GM23338 (cell line): Measurements from ENCODE around the gene MYOD1. TPM values are rescaled to one million over a fixed set of nuclear protein-coding genes. Genes with fewer than 3 reads are reported as not detected.

ENCODE experiments used
- ATAC-seq: fragments of 200-7000 bp; cut with Tn5 transposase; 3 replicates; pipeline ENCODE4 v1.9.1; 2020
- DNase-seq: peaks from one replicate; pipeline ENCODE4 v3.0.0-alpha.2; 2015; ENCODE audit warnings: low spot score
- H2AFZ ChIP-seq: fragments of 200-600 bp; sonication (generic); 2 replicates; pipeline ENCODE4 v1.8.0; 2016; ENCODE audit warnings: antibody characterized with exemption, mild to moderate bottlenecking, moderate library complexity
- H3F3A ChIP-seq: fragments of 200-600 bp; sonication (generic); replicated peaks from 2 replicates; pipeline ENCODE4 v1.8.0; 2017; ENCODE audit warnings: antibody characterized with exemption, mixed run types, low read depth
- H3K27ac ChIP-seq: fragments of 200-600 bp; sonication (generic); 2 replicates; pipeline ENCODE4 v1.6.1; 2016; ENCODE audit warnings: low read depth
- H3K27me3 ChIP-seq: fragments of 200-600 bp; sonication (generic); 2 replicates; pipeline ENCODE4 v1.8.0; 2016; ENCODE audit warnings: mild to moderate bottlenecking, mixed run types, moderate library complexity; ENCODE audit not compliant: insufficient read depth
- H3K36me3 ChIP-seq: fragments of 200-600 bp; sonication (generic); 2 replicates; pipeline ENCODE4 v1.8.0; 2016; ENCODE audit warnings: mild to moderate bottlenecking; ENCODE audit not compliant: insufficient read depth
- H3K4me1 ChIP-seq: fragments of 200-600 bp; sonication (generic); 2 replicates; pipeline ENCODE4 v1.8.0; 2016; ENCODE audit warnings: mild to moderate bottlenecking, moderate library complexity; ENCODE audit not compliant: insufficient read depth
- H3K4me2 ChIP-seq: fragments of 200-600 bp; sonication (generic); 2 replicates; pipeline ENCODE4 v1.7.1; 2017; ENCODE audit warnings: mixed run types
- H3K4me3 ChIP-seq: fragments of 200-600 bp; sonication (generic); 2 replicates; pipeline ENCODE4 v1.6.1; 2016; ENCODE audit warnings: mixed run types
- H3K79me2 ChIP-seq: fragments of 200-600 bp; sonication (generic); replicated peaks from 2 replicates; pipeline ENCODE4 v1.8.0; 2017; ENCODE audit warnings: mild to moderate bottlenecking; ENCODE audit not compliant: insufficient read depth
- H3K9me2 ChIP-seq: fragments of 200-600 bp; sonication (generic); 2 replicates; pipeline ENCODE4 v1.8.0; 2017; ENCODE audit not compliant: insufficient read depth
- H4K20me1 ChIP-seq: fragments of 200-600 bp; sonication (generic); replicated peaks from 2 replicates; pipeline ENCODE4 v1.8.0; 2017; ENCODE audit warnings: mild to moderate bottlenecking; ENCODE audit not compliant: insufficient read depth
- H3K27ac Mint-ChIP-seq: 2 replicates; pipeline ENCODE4 v1.8.0; 2020; ENCODE audit warnings: inconsistent platforms, mild to moderate bottlenecking, moderate library complexity, mixed read lengths
- H3K27me3 Mint-ChIP-seq: 3 replicates; pipeline ENCODE4 v1.8.0; 2022; ENCODE audit warnings: low read depth, mild to moderate bottlenecking, moderate library complexity, mixed read lengths, inconsistent platforms; ENCODE audit not compliant: insufficient read depth, poor library complexity
- H3K36me3 Mint-ChIP-seq: 3 replicates; pipeline ENCODE4 v1.8.0; 2021; ENCODE audit warnings: low read depth, mild to moderate bottlenecking, inconsistent platforms, moderate library complexity, mixed read lengths
- H3K4me1 Mint-ChIP-seq: 3 replicates; pipeline ENCODE4 v1.8.0; 2020; ENCODE audit warnings: mild to moderate bottlenecking, inconsistent platforms, mixed read lengths
- H3K4me3 Mint-ChIP-seq: 3 replicates; pipeline ENCODE4 v1.8.0; 2021; ENCODE audit warnings: moderate library complexity, mild to moderate bottlenecking, inconsistent platforms, mixed read lengths
- H3K9me3 Mint-ChIP-seq: 3 replicates; pipeline ENCODE4 v1.8.0; 2020; ENCODE audit warnings: moderate library complexity, mild to moderate bottlenecking, inconsistent platforms, mixed read lengths
- CREB1 ChIP-seq: fragments of 250-450 bp; sonication (Bioruptor Pico); IDR thresholded peaks from 2 replicates; pipeline ENCODE4 v1.5.0; 2020; ENCODE audit warnings: low read depth, mild to moderate bottlenecking, moderate library complexity
- EZH2 ChIP-seq: fragments of 200-600 bp; sonication (generic); IDR thresholded peaks from one replicate; pipeline ENCODE4 v1.8.0; 2017; ENCODE audit warnings: antibody characterized with exemption, mild to moderate bottlenecking, low read depth; ENCODE audit not compliant: unreplicated experiment
- EZH2phosphoT487 ChIP-seq: fragments of 200-600 bp; sonication (generic); IDR thresholded peaks from one replicate; pipeline ENCODE4 v1.8.1; 2018; ENCODE audit warnings: antibody characterized with exemption; ENCODE audit not compliant: unreplicated experiment
- JUNB ChIP-seq: IDR thresholded peaks from one replicate; pipeline ENCODE4 v1.6.1; 2016; ENCODE audit warnings: antibody characterized with exemption; ENCODE audit not compliant: unreplicated experiment
- NANOG ChIP-seq: IDR thresholded peaks from 2 replicates; pipeline ENCODE4 v1.6.1; 2016; ENCODE audit warnings: antibody characterized with exemption, borderline replicate concordance
- POLR2AphosphoS5 ChIP-seq: IDR thresholded peaks from 2 replicates; pipeline ENCODE4 v1.6.1; 2016; ENCODE audit warnings: antibody characterized with exemption, low read depth
- STAT1 ChIP-seq: IDR thresholded peaks from one replicate; pipeline ENCODE4 v1.6.1; 2016; ENCODE audit warnings: antibody characterized with exemption; ENCODE audit not compliant: unreplicated experiment
- ZNF114 ChIP-seq: fragments of 250-450 bp; sonication (Bioruptor Pico); IDR thresholded peaks from 2 replicates; pipeline ENCODE4 v1.5.0; 2020; ENCODE audit warnings: mild to moderate bottlenecking, moderate library complexity
- ZNF331 ChIP-seq: fragments of 250-450 bp; sonication (Bioruptor Pico); IDR thresholded peaks from 2 replicates; pipeline ENCODE4 v1.5.0; 2020; ENCODE audit warnings: low read depth, mild to moderate bottlenecking, moderate library complexity
- polyA plus RNA-seq: library from polyadenylated mRNA; unstranded; fragments of >200 nt; fragmentation: Nextera tagmentation; extraction: Ambion mirVana; gene quantifications from 2 replicates; pipeline ENCODE4 v1.2.1, GENCODE V29; 2016
- total RNA-seq: library from RNA; depleted of rRNA; stranded (reverse); fragments of >200 nt; shearing (Covaris generic); gene quantifications from 2 replicates; pipeline ENCODE4 v1.2.3, GENCODE V29; 2014
- TF ChIP-seq, protein P1 (sequence below), 2 experiments: fragments of 200-600 bp in 1 of 2; sonication (generic) in 1 of 2; conservative IDR thresholded peaks; 2 replicates each; pipeline versions ENCODE4 v1.5.1 to v1.6.1; 2016 to 2017; ENCODE audit warnings: antibody characterized with exemption in 2 of 2, low read depth in 2 of 2, mild to moderate bottlenecking in 2 of 2, moderate library complexity in 1 of 2
- TF ChIP-seq, protein P2 (sequence below): fragments of 250-450 bp; sonication (Bioruptor Pico); IDR thresholded peaks from 2 replicates; pipeline ENCODE4 v1.5.0; 2020; ENCODE audit warnings: mild to moderate bottlenecking, moderate library complexity
- TF ChIP-seq, protein P3 (sequence below): IDR thresholded peaks from 2 replicates; pipeline ENCODE4 v1.6.1; 2016; ENCODE audit warnings: antibody characterized with exemption
- TF ChIP-seq, protein P4 (sequence below): IDR thresholded peaks from one replicate; pipeline ENCODE4 v1.6.1; 2018; ENCODE audit warnings: antibody characterized with exemption; ENCODE audit not compliant: unreplicated experiment

MYOD1 gene
- total and polyA plus RNA-seq, 2 experiments from 2014 or later: not detected

DNA sequence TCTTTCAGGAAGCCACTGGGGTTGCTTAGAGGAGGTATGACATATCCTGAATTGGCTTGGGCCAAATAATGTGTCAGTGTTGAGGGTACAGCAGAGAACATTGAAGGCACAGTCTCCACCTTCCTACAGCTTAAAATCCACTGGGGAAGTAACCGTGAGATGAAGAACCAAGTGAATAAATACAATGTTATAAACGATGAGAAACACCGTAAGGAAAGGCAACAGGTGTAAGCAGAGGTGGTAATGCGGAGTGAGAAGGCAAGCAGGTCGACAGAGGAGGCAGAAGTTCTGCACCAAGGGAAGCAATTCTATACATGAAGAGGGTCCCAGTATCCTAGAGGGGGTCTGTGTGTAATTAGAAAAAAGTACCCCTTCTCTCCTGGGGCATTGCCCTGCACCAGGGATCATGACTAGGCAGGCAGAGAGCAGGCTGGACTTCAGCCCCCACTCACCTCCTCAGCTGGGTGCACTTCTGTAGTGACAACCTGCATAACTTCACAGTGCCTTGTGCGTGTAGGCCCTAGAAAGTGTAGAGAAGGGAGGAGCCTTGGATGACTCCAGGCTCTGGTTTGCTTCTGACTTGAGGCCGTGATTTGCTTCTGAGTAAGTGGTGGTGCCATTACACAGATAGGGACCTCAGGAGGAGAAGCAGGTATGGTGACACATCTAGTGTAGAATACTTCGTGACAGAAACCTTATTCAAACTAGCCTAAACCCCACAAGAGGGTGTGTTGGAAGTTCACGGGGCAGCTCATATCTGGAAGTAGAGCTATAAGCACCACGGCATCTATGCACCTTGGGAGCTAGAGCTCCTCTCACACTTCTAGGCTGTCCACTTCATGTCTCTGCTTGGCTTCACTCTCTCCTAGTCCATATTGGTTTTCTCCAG, 4.9 kb downstream of the MYOD1 start:
- TF ChIP-seq, protein P1, sequence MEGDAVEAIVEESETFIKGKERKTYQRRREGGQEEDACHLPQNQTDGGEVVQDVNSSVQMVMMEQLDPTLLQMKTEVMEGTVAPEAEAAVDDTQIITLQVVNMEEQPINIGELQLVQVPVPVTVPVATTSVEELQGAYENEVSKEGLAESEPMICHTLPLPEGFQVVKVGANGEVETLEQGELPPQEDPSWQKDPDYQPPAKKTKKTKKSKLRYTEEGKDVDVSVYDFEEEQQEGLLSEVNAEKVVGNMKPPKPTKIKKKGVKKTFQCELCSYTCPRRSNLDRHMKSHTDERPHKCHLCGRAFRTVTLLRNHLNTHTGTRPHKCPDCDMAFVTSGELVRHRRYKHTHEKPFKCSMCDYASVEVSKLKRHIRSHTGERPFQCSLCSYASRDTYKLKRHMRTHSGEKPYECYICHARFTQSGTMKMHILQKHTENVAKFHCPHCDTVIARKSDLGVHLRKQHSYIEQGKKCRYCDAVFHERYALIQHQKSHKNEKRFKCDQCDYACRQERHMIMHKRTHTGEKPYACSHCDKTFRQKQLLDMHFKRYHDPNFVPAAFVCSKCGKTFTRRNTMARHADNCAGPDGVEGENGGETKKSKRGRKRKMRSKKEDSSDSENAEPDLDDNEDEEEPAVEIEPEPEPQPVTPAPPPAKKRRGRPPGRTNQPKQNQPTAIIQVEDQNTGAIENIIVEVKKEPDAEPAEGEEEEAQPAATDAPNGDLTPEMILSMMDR (conservative IDR thresholded peaks at IDR 0.05; ENCODE audit: low read depth in 2 of 2): no peak
- TF ChIP-seq ZNF331 (CRISPR knock-in tag) (no peak), STAT1 (no peak), NANOG (no peak), EZH2 (no peak), EZH2phosphoT487 (no peak), JUNB (no peak), POLR2AphosphoS5 (no peak), ZNF114 (CRISPR knock-in tag) (no peak), CREB1 (CRISPR knock-in tag) (no peak)
- TF ChIP-seq, protein P2, sequence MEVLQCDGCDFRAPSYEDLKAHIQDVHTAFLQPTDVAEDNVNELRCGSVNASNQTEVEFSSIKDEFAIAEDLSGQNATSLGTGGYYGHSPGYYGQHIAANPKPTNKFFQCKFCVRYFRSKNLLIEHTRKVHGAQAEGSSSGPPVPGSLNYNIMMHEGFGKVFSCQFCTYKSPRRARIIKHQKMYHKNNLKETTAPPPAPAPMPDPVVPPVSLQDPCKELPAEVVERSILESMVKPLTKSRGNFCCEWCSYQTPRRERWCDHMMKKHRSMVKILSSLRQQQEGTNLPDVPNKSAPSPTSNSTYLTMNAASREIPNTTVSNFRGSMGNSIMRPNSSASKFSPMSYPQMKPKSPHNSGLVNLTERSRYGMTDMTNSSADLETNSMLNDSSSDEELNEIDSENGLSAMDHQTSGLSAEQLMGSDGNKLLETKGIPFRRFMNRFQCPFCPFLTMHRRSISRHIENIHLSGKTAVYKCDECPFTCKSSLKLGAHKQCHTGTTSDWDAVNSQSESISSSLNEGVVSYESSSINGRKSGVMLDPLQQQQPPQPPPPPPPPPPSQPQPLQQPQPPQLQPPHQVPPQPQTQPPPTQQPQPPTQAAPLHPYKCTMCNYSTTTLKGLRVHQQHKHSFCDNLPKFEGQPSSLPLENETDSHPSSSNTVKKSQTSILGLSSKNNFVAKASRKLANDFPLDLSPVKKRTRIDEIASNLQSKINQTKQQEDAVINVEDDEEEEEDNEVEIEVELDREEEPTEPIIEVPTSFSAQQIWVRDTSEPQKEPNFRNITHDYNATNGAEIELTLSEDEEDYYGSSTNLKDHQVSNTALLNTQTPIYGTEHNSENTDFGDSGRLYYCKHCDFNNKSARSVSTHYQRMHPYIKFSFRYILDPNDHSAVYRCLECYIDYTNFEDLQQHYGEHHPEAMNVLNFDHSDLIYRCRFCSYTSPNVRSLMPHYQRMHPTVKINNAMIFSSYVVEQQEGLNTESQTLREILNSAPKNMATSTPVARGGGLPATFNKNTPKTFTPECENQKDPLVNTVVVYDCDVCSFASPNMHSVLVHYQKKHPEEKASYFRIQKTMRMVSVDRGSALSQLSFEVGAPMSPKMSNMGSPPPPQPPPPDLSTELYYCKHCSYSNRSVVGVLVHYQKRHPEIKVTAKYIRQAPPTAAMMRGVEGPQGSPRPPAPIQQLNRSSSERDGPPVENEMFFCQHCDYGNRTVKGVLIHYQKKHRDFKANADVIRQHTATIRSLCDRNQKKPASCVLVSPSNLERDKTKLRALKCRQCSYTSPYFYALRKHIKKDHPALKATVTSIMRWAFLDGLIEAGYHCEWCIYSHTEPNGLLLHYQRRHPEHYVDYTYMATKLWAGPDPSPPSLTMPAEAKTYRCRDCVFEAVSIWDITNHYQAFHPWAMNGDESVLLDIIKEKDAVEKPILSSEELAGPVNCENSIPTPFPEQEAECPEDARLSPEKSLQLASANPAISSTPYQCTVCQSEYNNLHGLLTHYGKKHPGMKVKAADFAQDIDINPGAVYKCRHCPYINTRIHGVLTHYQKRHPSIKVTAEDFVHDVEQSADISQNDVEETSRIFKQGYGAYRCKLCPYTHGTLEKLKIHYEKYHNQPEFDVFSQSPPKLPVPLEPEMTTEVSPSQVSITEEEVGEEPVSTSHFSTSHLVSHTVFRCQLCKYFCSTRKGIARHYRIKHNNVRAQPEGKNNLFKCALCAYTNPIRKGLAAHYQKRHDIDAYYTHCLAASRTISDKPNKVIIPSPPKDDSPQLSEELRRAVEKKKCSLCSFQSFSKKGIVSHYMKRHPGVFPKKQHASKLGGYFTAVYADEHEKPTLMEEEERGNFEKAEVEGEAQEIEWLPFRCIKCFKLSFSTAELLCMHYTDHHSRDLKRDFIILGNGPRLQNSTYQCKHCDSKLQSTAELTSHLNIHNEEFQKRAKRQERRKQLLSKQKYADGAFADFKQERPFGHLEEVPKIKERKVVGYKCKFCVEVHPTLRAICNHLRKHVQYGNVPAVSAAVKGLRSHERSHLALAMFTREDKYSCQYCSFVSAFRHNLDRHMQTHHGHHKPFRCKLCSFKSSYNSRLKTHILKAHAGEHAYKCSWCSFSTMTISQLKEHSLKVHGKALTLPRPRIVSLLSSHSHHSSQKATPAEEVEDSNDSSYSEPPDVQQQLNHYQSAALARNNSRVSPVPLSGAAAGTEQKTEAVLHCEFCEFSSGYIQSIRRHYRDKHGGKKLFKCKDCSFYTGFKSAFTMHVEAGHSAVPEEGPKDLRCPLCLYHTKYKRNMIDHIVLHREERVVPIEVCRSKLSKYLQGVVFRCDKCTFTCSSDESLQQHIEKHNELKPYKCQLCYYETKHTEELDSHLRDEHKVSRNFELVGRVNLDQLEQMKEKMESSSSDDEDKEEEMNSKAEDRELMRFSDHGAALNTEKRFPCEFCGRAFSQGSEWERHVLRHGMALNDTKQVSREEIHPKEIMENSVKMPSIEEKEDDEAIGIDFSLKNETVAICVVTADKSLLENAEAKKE (CRISPR knock-in tag): no peak
- TF ChIP-seq, protein P3, sequence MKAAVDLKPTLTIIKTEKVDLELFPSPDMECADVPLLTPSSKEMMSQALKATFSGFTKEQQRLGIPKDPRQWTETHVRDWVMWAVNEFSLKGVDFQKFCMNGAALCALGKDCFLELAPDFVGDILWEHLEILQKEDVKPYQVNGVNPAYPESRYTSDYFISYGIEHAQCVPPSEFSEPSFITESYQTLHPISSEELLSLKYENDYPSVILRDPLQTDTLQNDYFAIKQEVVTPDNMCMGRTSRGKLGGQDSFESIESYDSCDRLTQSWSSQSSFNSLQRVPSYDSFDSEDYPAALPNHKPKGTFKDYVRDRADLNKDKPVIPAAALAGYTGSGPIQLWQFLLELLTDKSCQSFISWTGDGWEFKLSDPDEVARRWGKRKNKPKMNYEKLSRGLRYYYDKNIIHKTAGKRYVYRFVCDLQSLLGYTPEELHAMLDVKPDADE: no peak
- TF ChIP-seq, protein P4, sequence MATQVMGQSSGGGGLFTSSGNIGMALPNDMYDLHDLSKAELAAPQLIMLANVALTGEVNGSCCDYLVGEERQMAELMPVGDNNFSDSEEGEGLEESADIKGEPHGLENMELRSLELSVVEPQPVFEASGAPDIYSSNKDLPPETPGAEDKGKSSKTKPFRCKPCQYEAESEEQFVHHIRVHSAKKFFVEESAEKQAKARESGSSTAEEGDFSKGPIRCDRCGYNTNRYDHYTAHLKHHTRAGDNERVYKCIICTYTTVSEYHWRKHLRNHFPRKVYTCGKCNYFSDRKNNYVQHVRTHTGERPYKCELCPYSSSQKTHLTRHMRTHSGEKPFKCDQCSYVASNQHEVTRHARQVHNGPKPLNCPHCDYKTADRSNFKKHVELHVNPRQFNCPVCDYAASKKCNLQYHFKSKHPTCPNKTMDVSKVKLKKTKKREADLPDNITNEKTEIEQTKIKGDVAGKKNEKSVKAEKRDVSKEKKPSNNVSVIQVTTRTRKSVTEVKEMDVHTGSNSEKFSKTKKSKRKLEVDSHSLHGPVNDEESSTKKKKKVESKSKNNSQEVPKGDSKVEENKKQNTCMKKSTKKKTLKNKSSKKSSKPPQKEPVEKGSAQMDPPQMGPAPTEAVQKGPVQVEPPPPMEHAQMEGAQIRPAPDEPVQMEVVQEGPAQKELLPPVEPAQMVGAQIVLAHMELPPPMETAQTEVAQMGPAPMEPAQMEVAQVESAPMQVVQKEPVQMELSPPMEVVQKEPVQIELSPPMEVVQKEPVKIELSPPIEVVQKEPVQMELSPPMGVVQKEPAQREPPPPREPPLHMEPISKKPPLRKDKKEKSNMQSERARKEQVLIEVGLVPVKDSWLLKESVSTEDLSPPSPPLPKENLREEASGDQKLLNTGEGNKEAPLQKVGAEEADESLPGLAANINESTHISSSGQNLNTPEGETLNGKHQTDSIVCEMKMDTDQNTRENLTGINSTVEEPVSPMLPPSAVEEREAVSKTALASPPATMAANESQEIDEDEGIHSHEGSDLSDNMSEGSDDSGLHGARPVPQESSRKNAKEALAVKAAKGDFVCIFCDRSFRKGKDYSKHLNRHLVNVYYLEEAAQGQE: no peak
- Histone ChIP-seq H4K20me1 (no peaks in the 10 kb centered on the region), H3K27ac (no peak overlapping the region), H3K27me3 (peaks cover 81% of the 10 kb centered on the region), H3K4me2 (no peak overlapping the region), H2AFZ (no peak overlapping the region), H3K9me2 (no peaks in the 10 kb centered on the region), H3K79me2 (no peaks in the 10 kb centered on the region), H3K4me1 (peaks cover 7% of the 10 kb centered on the region; the same call in 1 of the 2 replicates), H3K36me3 (no peaks in the 10 kb centered on the region), H3K4me3 (no peak overlapping the region), H3F3A (no peaks in the 10 kb centered on the region)
- peaks cover 44% of the 10 kb centered on the region for H3K27me3 Mint-ChIP-seq
- DNase-seq: no peak
- H3K36me3 Mint-ChIP-seq: no peaks in the 10 kb centered on the region
- H3K27ac Mint-ChIP-seq: no peak overlapping the region
- H3K9me3 Mint-ChIP-seq: no peaks in the 10 kb centered on the region
- H3K4me1 Mint-ChIP-seq: peaks cover 7% of the 10 kb centered on the region; the same call in 2 of the 3 replicates
- no peak for ATAC-seq
- no peak overlapping the region for H3K4me3 Mint-ChIP-seq
